DOHH2 (cell line): ENCODE data around the gene ANK3.

Experiments used
- H3F3A ChIP-seq: fragments of 200-600 bp; sonication (generic), shearing (Covaris generic); 2 replicates; pipeline ENCODE4 v1.6.0; 2016; ENCODE audit warnings: antibody characterized with exemption, mild to moderate bottlenecking; ENCODE audit not compliant: control insufficient read depth, insufficient read depth
- H3K27ac ChIP-seq: fragments of 200-600 bp; sonication (generic); 2 replicates; pipeline ENCODE4 v1.5.1; 2014; ENCODE audit warnings: low read depth, mild to moderate bottlenecking, low read length, moderate library complexity
- H3K27me3 ChIP-seq: fragments of 200-600 bp; sonication (generic); 2 replicates; pipeline ENCODE4 v1.6.1; 2014; ENCODE audit warnings: mild to moderate bottlenecking, low read length, mixed read lengths; ENCODE audit not compliant: control insufficient read depth
- H3K36me3 ChIP-seq: fragments of 200-600 bp; sonication (generic); 2 replicates; pipeline ENCODE4 v1.6.1; 2014; ENCODE audit warnings: mild to moderate bottlenecking, low read length, moderate library complexity, mixed read lengths; ENCODE audit not compliant: control insufficient read depth
- H3K4me1 ChIP-seq: fragments of 200-600 bp; sonication (generic); 2 replicates; pipeline ENCODE4 v1.6.1; 2014; ENCODE audit warnings: mild to moderate bottlenecking, low read length, mixed read lengths; ENCODE audit not compliant: control insufficient read depth
- H3K4me2 ChIP-seq: fragments of 200-600 bp; sonication (generic); 2 replicates; pipeline ENCODE4 v1.6.0; 2014; ENCODE audit warnings: mild to moderate bottlenecking, low read length, moderate library complexity
- H3K4me3 ChIP-seq: fragments of 200-600 bp; sonication (generic); 2 replicates; pipeline ENCODE4 v1.5.1; 2014; ENCODE audit warnings: mild to moderate bottlenecking, low read length, mixed read lengths
- H3K79me2 ChIP-seq: fragments of 200-600 bp; sonication (generic); 2 replicates; pipeline ENCODE4 v1.6.1; 2014; ENCODE audit warnings: mild to moderate bottlenecking, low read length, mixed read lengths; ENCODE audit not compliant: control insufficient read depth
- H3K9me2 ChIP-seq: fragments of 200-600 bp; sonication (generic); replicated peaks from 2 replicates; pipeline ENCODE4 v1.6.1; 2014; ENCODE audit warnings: mild to moderate bottlenecking, low read length, mixed read lengths; ENCODE audit not compliant: control insufficient read depth
- H3K9me3 ChIP-seq: fragments of 200-600 bp; sonication (generic); 2 replicates; pipeline ENCODE4 v1.6.1; 2014; ENCODE audit warnings: antibody characterized with exemption, low read length, mixed read lengths; ENCODE audit not compliant: control insufficient read depth, insufficient read depth
- H4K20me1 ChIP-seq: fragments of 200-600 bp; sonication (generic); 2 replicates; pipeline ENCODE4 v1.6.0; 2014; ENCODE audit warnings: low read depth, mild to moderate bottlenecking, antibody characterized with exemption, low read length, moderate library complexity; ENCODE audit not compliant: control insufficient read depth, insufficient read depth
- EZH2phosphoT487 ChIP-seq: fragments of 200-600 bp; sonication (generic); IDR thresholded peaks from 2 replicates; pipeline ENCODE4 v1.6.1; 2017; ENCODE audit warnings: borderline replicate concordance, mild to moderate bottlenecking, antibody characterized with exemption, low read length, moderate library complexity, mixed read lengths
- TF ChIP-seq, protein P1 (sequence below): fragments of 200-600 bp; sonication (generic); IDR thresholded peaks from one replicate; pipeline ENCODE4 v1.5.1; 2014; ENCODE audit warnings: antibody characterized with exemption, mild to moderate bottlenecking, low read depth, low read length; ENCODE audit not compliant: poor library complexity, severe bottlenecking

ANK3 gene

DNA sequence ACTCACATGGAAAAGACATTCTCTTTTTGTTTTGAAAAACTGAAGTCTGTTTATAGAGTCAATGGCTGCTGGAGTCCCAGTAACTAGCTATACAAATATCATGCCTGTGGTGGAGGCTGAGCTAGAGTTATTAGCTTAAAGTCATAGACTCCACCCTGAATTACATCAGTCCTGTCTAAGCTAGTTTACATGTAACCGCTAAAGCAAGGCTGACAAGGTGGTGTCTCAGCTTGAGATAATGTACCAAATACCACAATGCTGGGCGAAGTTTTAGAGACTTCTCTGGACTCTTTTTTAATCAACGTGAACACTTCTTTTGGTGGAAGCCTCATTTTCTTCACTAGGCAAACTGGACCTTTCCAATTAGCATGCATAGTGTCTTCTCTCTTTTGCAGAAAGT is 219.4 kb downstream of the ANK3 start:
- TF ChIP-seq, protein P1, sequence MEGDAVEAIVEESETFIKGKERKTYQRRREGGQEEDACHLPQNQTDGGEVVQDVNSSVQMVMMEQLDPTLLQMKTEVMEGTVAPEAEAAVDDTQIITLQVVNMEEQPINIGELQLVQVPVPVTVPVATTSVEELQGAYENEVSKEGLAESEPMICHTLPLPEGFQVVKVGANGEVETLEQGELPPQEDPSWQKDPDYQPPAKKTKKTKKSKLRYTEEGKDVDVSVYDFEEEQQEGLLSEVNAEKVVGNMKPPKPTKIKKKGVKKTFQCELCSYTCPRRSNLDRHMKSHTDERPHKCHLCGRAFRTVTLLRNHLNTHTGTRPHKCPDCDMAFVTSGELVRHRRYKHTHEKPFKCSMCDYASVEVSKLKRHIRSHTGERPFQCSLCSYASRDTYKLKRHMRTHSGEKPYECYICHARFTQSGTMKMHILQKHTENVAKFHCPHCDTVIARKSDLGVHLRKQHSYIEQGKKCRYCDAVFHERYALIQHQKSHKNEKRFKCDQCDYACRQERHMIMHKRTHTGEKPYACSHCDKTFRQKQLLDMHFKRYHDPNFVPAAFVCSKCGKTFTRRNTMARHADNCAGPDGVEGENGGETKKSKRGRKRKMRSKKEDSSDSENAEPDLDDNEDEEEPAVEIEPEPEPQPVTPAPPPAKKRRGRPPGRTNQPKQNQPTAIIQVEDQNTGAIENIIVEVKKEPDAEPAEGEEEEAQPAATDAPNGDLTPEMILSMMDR, result no peak
- no peak for TF ChIP-seq EZH2phosphoT487
- no peaks in the 10 kb centered on the region for H3K79me2 ChIP-seq
- H3K9me3 ChIP-seq, result no peaks in the 10 kb centered on the region
- H3K27me3 ChIP-seq, result no peaks in the 10 kb centered on the region
- no peak overlapping the region for H3K4me2 ChIP-seq
- no peaks in the 10 kb centered on the region; the same call in 1 of the 2 replicates for H3F3A ChIP-seq
- no peaks in the 10 kb centered on the region for H3K9me2 ChIP-seq
- no peak overlapping the region for H3K4me3 ChIP-seq
- H3K27ac ChIP-seq, result no peak overlapping the region
- no peaks in the 10 kb centered on the region for H4K20me1 ChIP-seq
- H3K4me1 ChIP-seq, result no peaks in the 10 kb centered on the region
- H3K36me3 ChIP-seq, result peaks cover 70% of the 10 kb centered on the region

DNA sequence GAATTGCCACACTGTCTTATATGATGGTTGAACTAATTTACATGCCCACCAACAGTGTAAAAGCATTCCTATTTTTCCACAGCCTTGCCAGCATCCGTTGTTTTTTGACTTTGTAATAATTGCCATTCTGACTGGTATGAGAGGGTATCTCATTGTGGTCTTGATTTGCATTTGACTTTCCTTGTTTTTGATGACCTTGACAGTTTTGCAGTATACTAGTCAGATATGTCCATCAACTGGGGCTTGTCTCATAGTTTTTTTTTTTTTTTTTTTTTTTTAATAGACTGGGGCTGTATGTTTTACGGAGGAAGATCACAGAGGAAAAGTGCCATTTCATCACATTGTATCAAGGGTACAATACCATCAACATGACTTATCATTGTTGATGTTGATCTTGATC is 220.6 kb downstream of the ANK3 start:
- no peaks in the 10 kb centered on the region for H4K20me1 ChIP-seq
- TF ChIP-seq, protein P1, result no peak
- no peak for TF ChIP-seq EZH2phosphoT487
- H3K4me1 ChIP-seq, result no peaks in the 10 kb centered on the region
- peaks cover 73% of the 10 kb centered on the region for H3K36me3 ChIP-seq
- H3K9me2 ChIP-seq, result no peaks in the 10 kb centered on the region
- no peaks in the 10 kb centered on the region for H3K79me2 ChIP-seq
- H3K27me3 ChIP-seq, result no peaks in the 10 kb centered on the region
- no peak overlapping the region for H3K4me3 ChIP-seq
- H3F3A ChIP-seq, result no peaks in the 10 kb centered on the region; the same call in 1 of the 2 replicates
- H3K9me3 ChIP-seq, result no peaks in the 10 kb centered on the region
- no peak overlapping the region for H3K27ac ChIP-seq
- no peak overlapping the region for H3K4me2 ChIP-seq

DNA sequence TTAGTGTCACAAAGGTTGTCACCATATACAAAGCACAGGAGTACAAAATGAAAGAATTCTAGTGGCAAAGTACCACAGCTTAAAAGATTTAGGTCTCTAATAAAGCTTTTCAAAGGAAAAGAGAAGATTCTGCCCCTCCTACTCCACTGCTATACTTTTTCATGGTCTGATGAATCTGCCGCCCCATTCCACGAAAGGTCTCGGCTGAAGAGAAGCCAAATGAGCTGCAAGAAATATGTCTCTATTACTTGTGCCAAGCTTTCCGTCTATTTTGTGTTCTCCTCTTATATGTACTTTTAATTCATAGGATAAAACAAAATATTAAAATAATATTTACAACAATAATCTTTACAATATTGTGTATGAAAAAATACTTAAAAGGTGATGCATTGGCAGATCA is 222.6 kb downstream of the ANK3 start:
- H3K36me3 ChIP-seq, result peaks cover 70% of the 10 kb centered on the region
- H3F3A ChIP-seq, result no peaks in the 10 kb centered on the region; the same call in 1 of the 2 replicates
- H3K79me2 ChIP-seq, result no peaks in the 10 kb centered on the region
- H3K9me2 ChIP-seq, result no peaks in the 10 kb centered on the region
- TF ChIP-seq EZH2phosphoT487, result no peak
- TF ChIP-seq, protein P1, result no peak
- H3K4me2 ChIP-seq, result no peak overlapping the region
- H4K20me1 ChIP-seq, result no peaks in the 10 kb centered on the region
- H3K4me3 ChIP-seq, result no peak overlapping the region
- H3K9me3 ChIP-seq, result no peaks in the 10 kb centered on the region
- H3K4me1 ChIP-seq, result no peaks in the 10 kb centered on the region
- no peak overlapping the region for H3K27ac ChIP-seq
- H3K27me3 ChIP-seq, result no peaks in the 10 kb centered on the region
